OCI-LY3 (cell line): ENCODE results near the gene PGLYRP3.
A peak's percentile ranks its signal among the peaks of the same experiment; 100 is the strongest.

Experiments used
- H2AFZ ChIP-seq: fragments of 200-600, 300-600 bp; shearing (Covaris generic); 2 replicates; pipeline ENCODE4 v1.6.0; 2014; ENCODE audit warnings: antibody characterized with exemption, low read depth, low read length
- H3K27ac ChIP-seq: fragments of 200-600, 300-600 bp; sonication (generic); 2 replicates; pipeline ENCODE4 v1.5.1; 2014; ENCODE audit warnings: mild to moderate bottlenecking, low read length, moderate library complexity, mixed read lengths
- H3K27me3 ChIP-seq: fragments of 200-600, 300-600 bp; sonication (generic); 2 replicates; pipeline ENCODE4 v1.6.1; 2014; ENCODE audit warnings: low read depth, low read length, mixed read lengths
- H3K36me3 ChIP-seq: fragments of 200-600, 300-600 bp; sonication (generic); replicated peaks from 2 replicates; pipeline ENCODE3; 2014; ENCODE audit warnings: low read depth, low read length, mixed read lengths
- H3K4me1 ChIP-seq: fragments of 300-600, 200-600 bp; sonication (generic); 2 replicates; pipeline ENCODE4 v1.6.1; 2014; ENCODE audit warnings: low read length, mixed read lengths
- H3K4me2 ChIP-seq: fragments of 200-600, 300-600 bp; sonication (generic); 2 replicates; pipeline ENCODE4 v1.6.1; 2014; ENCODE audit warnings: low read length, mixed read lengths
- H3K4me3 ChIP-seq: fragments of 300-600, 200-600 bp; sonication (generic); 2 replicates; pipeline ENCODE4 v1.5.1; 2014; ENCODE audit warnings: antibody characterized with exemption, mild to moderate bottlenecking, low read length, moderate library complexity
- H3K79me2 ChIP-seq: fragments of 300-600, 200-600 bp; shearing (Covaris generic); 2 replicates; pipeline ENCODE4 v1.6.1; 2014; ENCODE audit warnings: mild to moderate bottlenecking, low read length, mixed read lengths
- H3K9ac ChIP-seq: fragments of 300-600, 200-600 bp; shearing (Covaris generic); 2 replicates; pipeline ENCODE4 v1.6.0; 2014; ENCODE audit warnings: mild to moderate bottlenecking, low read length, moderate library complexity
- H3K9me3 ChIP-seq: fragments of 200-600, 300-600 bp; shearing (Covaris generic); 2 replicates; pipeline ENCODE4 v1.6.1; 2014; ENCODE audit warnings: low read length, mixed read lengths; ENCODE audit not compliant: insufficient read depth
- H4K20me1 ChIP-seq: fragments of 200-600, 300-600 bp; sonication (generic); 2 replicates; pipeline ENCODE4 v1.6.1; 2016; ENCODE audit warnings: low read length, mixed read lengths; ENCODE audit not compliant: insufficient read depth
- EZH2phosphoT487 ChIP-seq: fragments of 200-600 bp; shearing (Covaris generic); IDR thresholded peaks from 2 replicates; pipeline ENCODE4 v1.6.1; 2018; ENCODE audit warnings: antibody characterized with exemption, mixed run types, low read depth
- TF ChIP-seq, protein P1 (sequence below): fragments of 200-600, 300-600 bp; sonication (generic); IDR thresholded peaks from 2 replicates; pipeline ENCODE4 v1.5.1; 2014; ENCODE audit warnings: antibody characterized with exemption, low read length, low read depth

PGLYRP3 gene

DNA sequence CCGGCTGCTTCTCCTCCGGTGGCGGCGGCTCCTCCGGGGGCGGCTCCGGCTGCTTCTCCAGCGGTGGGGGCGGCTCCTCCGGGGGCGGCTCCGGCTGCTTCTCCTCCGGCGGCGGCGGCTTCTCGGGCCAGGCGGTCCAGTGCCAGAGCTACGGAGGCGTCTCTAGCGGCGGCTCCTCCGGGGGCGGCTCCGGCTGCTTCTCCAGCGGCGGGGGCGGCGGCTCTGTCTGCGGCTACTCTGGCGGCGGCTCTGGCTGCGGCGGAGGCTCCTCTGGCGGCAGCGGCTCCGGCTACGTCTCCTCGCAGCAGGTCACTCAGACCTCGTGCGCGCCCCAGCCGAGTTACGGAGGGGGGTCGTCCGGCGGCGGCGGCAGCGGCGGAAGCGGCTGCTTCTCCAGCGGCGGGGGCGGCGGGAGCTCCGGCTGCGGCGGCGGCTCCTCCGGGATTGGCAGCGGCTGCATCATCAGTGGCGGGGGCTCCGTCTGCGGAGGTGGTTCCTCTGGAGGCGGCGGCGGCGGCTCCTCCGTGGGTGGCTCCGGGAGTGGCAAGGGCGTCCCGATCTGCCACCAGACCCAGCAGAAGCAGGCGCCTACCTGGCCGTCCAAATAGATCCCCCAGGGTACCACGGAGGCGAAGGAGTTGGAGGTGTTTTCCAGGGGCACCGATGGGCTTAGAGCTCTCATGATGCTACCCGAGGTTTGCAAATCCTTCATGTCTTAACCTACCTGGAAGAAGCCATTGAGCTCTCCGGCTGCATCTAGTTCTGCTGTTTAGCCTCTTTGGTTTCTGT is 51.3 kb downstream of the PGLYRP3 start:
- Histone ChIP-seq H3K27ac (peak overlapping the region; percentile 93), H3K79me2 (peaks cover 23% of the 10 kb centered on the region), H3K27me3 (no peaks in the 10 kb centered on the region), H3K36me3 (peaks cover 11% of the 10 kb centered on the region), H3K4me2 (peak overlapping the region; percentile 95), H3K9ac (peak overlapping the region; percentile 75), H4K20me1 (no peaks in the 10 kb centered on the region), H2AFZ (peak overlapping the region; percentile 52; the same call in 1 of the 2 replicates), H3K9me3 (peaks cover 8% of the 10 kb centered on the region), H3K4me1 (peaks cover 36% of the 10 kb centered on the region), H3K4me3 (peak overlapping the region; percentile 75)
- TF ChIP-seq, protein P1, sequence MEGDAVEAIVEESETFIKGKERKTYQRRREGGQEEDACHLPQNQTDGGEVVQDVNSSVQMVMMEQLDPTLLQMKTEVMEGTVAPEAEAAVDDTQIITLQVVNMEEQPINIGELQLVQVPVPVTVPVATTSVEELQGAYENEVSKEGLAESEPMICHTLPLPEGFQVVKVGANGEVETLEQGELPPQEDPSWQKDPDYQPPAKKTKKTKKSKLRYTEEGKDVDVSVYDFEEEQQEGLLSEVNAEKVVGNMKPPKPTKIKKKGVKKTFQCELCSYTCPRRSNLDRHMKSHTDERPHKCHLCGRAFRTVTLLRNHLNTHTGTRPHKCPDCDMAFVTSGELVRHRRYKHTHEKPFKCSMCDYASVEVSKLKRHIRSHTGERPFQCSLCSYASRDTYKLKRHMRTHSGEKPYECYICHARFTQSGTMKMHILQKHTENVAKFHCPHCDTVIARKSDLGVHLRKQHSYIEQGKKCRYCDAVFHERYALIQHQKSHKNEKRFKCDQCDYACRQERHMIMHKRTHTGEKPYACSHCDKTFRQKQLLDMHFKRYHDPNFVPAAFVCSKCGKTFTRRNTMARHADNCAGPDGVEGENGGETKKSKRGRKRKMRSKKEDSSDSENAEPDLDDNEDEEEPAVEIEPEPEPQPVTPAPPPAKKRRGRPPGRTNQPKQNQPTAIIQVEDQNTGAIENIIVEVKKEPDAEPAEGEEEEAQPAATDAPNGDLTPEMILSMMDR = no peak
- TF ChIP-seq EZH2phosphoT487 = no peak

DNA sequence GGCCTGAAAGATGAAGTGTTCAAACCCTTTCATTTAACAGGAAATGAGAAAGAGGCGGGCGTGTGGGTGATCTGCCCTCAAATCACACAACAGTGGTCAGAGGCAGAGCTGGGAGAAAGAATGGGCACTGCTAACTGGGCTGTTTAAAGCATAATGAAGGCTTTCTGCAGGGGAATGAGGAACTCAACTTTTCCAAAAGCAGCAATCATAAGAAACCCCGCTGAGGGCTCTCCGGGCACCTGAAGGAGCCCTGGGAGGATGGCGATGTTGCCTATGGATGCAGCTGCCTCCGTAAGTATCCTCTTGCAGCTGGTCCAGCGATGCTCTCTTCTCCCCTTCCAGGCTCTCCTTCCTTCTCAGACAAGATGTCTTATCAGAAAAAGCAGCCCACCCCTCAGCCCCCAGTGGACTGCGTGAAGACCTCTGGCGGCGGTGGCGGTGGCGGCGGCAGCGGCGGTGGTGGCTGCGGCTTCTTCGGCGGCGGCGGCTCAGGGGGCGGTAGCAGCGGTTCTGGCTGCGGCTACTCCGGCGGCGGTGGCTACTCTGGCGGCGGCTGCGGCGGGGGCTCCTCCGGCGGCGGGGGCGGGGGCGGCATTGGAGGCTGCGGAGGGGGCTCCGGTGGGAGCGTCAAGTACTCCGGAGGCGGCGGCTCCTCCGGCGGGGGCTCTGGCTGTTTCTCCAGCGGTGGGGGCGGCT is 52.0 kb downstream of the PGLYRP3 start:
- H3K4me3 ChIP-seq = peak overlapping the region; percentile 75
- H3K9ac ChIP-seq = peak overlapping the region; percentile 75
- peak overlapping the region; percentile 95 for H3K4me2 ChIP-seq
- H3K27me3 ChIP-seq = no peaks in the 10 kb centered on the region
- peaks cover 11% of the 10 kb centered on the region for H3K36me3 ChIP-seq
- H4K20me1 ChIP-seq = no peaks in the 10 kb centered on the region
- peaks cover 23% of the 10 kb centered on the region for H3K79me2 ChIP-seq
- TF ChIP-seq, protein P1 = no peak
- TF ChIP-seq EZH2phosphoT487 = no peak
- no peak overlapping the region for H2AFZ ChIP-seq
- H3K9me3 ChIP-seq = peaks cover 8% of the 10 kb centered on the region
- peaks cover 36% of the 10 kb centered on the region for H3K4me1 ChIP-seq
- peak overlapping the region; percentile 93 for H3K27ac ChIP-seq

DNA sequence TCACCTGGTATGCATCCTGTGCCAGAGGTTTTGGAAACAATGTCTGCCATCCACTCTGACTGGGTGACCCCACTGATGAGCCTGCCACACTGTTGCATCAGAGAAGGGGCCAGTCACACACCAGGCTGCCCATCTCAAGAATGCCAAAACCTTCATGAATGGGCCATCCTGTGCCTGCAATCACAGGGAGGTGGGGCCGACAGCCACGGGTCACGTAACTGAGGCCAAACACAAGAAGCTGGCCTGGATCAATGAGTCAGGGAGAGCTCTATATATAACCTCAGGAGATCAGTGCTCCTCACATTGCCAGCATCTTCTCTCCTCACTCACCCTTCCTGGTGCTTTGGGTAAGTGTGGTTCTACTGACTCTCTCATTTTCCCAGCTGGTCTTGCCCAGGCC is 53.4 kb downstream of the PGLYRP3 start, which contains the start of gene LORICRIN:
Gene LORICRIN (plus strand): TSS at position 301 of the 400 bp plus-strand sequence. CDS start 1,263 bp downstream, outside the sequence.
- peak within 1 kb of the TSS; percentile 95 for H3K4me2 ChIP-seq
- TF ChIP-seq, protein P1 = no peak
- TF ChIP-seq EZH2phosphoT487 = no peak
- H3K4me1 ChIP-seq = peaks cover 36% of the 10 kb centered on the region
- H3K36me3 ChIP-seq = peaks cover 4% of the 10 kb centered on the region
- H3K27me3 ChIP-seq = no peaks in the 10 kb centered on the region
- H3K4me3 ChIP-seq = peak within 1 kb of the TSS; percentile 75
- H3K27ac ChIP-seq = peak within 1 kb of the TSS; percentile 93
- H2AFZ ChIP-seq = no peak within 1 kb of the TSS
- H3K79me2 ChIP-seq = peaks cover 23% of the 10 kb centered on the region
- H4K20me1 ChIP-seq = no peaks in the 10 kb centered on the region
- peaks cover under 1% of the 10 kb centered on the region; the same call in 1 of the 2 replicates for H3K9me3 ChIP-seq
- H3K9ac ChIP-seq = peak within 1 kb of the TSS; percentile 75

DNA sequence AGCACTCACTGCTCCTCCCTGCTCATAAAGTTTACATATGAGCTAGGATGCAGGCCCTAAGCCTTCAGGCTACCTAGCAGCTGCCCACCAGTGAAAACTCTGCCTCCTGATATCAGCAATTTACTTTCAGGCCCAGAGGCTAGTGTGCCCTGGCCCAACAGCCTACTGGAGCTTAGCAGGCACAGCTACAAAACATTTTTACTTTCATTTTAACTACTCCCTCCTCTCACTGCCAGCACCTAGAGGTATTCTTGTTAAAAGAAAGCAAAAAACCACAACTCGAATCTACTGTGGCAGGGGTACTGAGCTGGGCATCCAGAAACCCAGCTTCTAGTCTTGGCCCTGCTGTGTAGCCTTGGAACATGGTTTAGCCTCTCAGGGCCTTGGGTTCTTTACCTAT is 59.1 kb downstream of the PGLYRP3 start:
- Histone ChIP-seq H3K9me3 (no peaks in the 10 kb centered on the region), H3K36me3 (no peaks in the 10 kb centered on the region), H3K27me3 (no peaks in the 10 kb centered on the region), H3K79me2 (no peaks in the 10 kb centered on the region), H2AFZ (peak overlapping the region; percentile 6; the same call in 1 of the 2 replicates), H3K4me3 (no peak overlapping the region), H3K27ac (peak overlapping the region; percentile 20; the same call in 1 of the 2 replicates), H3K4me2 (peak overlapping the region; percentile 25), H3K4me1 (peaks cover 36% of the 10 kb centered on the region), H3K9ac (no peak overlapping the region), H4K20me1 (no peaks in the 10 kb centered on the region)
- TF ChIP-seq, protein P1 = no peak
- TF ChIP-seq EZH2phosphoT487 = no peak
